GM19324 (cell line): Measurements from ENCODE around the gene CAV2.

Source experiments
- ATAC-seq: cut with Tn5 transposase; IDR thresholded peaks from one replicate; pipeline ENCODE4 v1.9.1; 2021; ENCODE audit warnings: mild to moderate bottlenecking, moderate library complexity; ENCODE audit not compliant: unreplicated experiment, low FRiP score

Gene CAV2

DNA sequence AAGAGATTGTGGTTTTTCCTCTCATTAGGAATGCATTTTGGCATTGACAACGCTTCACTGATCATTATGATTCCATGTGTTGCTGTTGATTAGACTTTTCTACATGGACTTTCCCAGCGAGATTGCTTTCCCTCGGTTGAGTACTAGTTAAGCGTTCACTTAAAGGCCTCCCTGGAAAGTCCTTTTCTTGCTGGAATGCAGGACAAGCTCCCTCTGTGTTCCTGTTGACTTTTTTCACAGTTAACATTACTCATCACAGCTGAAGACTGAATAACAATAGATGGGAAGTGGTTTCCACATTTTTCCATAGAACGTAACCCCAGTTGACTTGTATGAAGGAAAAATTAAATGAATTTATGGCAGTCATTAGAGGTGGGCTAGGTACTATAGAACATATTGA, 22.7 kb downstream of the CAV2 start:
- no peak for ATAC-seq

DNA sequence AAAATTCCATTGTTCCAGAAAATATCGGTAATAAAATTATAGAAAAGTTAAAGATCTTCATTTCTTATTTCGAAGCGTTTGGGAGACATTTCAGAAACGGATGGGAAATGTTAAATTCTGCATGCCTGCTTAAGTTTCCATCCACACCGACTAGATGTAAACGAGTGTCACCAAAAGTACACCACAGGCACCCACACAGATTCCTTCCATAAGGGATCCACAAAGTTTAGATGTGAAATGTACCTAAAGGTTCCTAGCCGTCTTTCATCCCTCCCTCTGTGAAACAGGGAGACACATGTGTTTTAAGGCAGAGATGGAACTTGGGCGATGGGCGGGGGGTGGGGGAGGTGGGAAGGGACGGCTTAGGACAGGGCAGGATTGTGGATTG, 24.7 kb downstream of the CAV2 start:
- ATAC-seq = no peak

DNA sequence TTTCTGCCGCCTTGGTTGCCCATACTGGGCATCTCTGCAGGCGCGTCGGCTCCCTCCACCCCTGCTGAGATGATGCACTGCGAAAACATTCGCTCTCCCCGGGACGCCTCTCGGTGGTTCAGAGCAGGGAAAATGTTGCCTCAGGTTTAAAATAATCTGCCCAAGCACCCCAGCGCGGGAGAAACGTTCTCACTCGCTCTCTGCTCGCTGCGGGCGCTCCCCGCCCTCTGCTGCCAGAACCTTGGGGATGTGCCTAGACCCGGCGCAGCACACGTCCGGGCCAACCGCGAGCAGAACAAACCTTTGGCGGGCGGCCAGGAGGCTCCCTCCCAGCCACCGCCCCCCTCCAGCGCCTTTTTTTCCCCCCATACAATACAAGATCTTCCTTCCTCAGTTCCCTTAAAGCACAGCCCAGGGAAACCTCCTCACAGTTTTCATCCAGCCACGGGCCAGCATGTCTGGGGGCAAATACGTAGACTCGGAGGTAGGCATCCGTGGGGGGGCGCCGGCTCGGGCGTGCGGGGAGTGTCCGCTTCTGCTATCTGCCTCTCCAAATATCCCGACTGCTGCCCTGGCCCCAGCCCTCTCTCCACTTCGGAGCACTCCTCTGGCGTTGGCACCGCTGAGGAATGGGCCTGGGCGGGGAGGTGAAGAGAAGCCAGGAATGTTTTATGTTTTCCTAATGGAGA, 25.2 kb downstream of the CAV2 start, which contains the start of gene CAV1:
TSS of gene CAV1 (plus strand) at position 428 of the 689 bp plus-strand sequence. CDS start at position 455, 27 bp downstream.
- no peak for ATAC-seq

DNA sequence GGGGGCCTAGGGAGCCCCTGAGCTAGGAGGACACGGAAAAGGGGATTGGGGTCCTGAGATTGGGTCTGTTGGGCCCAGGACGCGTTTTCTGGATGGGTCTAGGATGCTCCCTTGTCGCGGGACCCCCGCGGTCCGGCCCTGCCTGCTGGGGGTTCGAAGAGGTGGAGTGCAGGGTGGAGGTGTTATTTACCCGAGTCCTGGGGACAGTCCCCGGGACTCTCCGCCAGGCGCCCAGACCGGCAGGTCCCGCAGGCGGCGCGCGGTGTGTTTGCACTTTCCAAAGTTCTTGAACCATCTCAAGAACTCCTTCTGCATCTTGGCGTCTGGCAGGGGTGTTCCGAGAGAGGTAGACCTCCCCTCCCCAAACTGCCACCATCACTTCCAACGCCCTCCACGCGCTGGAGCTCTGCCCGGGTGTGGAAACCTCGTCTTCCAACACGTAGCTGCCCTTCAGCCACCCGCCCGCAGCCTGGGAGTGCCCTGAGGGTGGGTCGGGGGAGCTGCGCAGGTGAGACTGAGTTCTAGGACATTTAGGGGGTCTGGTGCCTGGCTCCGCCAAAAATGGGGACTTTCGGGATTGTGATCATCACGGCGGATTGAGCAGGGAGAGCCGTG, 25.9 kb downstream of the CAV2 start:
- ATAC-seq = peak; percentile 36

DNA sequence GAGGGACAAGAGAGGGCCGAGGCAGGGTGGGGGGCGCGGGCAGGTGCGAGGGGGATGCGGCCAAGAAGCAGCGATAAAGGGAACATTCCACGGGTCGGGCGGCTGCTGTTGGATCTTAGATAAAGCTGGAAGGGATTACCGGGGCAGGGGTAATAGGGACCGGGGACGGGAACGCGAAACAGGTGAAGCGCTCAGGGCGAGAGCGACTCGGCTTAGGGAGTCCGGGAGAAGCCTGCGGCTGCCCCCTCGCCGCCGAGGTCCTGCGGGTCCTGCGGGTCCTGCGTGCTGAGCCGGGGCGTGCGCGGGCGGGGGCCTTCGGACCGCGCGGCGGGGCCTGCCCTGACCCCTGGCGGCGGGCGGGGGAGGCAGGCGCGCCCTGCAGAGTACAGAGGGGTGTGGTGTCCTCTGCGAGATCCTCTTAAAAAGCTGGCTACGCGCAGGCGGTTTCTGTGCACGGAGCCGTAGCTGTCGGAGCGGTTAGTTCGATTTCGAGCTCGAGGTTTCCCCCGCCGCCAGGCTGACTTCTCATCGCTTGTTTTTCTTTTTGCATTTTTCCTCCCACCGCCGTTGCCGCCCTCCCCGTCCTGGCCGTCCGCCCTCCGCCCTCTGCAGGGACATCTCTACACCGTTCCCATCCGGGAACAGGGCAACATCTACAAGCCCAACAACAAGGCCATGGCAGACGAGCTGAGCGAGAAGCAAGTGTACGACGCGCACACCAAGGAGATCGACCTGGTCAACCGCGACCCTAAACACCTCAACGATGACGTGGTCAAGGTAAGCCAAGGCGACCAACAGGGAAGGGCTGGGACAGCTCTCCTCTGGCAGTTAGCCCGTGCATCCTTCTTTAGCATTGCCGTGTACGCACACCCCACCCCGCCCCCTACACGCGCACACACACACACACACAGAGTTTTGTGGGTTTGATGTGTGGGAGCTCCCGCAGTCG, 26.6 kb downstream of the CAV2 start:
- ATAC-seq = peak; percentile 93

DNA sequence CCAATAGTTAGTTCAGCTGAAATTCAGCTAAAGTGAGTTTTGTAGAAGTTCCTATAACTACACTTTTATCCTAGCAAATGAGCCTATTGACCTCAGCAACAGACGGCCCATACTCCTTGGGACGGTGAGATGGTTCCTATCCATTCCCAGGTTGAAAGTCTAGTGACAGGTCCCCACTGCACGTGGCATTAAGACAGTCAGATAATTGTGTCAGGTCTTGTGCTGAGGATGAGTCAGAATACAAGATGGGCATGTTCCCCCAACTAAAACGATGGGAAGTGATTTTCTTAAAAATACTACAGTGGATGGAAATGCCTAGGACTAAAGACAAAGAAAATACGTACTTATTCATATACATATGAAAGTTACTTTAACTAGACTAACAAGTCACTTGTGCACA, 27.4 kb downstream of the CAV2 start:
- ATAC-seq = no peak

DNA sequence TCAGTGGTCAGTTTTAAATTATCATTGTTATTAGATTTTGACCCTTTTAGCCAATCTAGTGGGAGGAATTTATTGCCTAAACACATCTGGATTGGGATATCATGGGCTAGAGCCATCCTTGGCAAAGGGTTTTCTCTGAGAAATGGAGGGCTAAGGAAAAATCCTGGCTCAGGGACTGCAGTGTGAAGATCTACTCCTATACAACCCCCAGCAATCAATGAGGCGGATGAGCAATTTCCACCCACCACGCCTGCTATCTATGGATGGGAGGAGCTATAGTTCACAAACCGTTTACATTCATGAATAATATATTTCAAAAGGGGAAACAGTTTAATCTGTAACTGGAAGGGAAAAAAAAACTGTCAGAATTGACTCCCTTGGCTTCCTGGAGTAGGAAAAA, 28.0 kb downstream of the CAV2 start:
- ATAC-seq = no peak

DNA sequence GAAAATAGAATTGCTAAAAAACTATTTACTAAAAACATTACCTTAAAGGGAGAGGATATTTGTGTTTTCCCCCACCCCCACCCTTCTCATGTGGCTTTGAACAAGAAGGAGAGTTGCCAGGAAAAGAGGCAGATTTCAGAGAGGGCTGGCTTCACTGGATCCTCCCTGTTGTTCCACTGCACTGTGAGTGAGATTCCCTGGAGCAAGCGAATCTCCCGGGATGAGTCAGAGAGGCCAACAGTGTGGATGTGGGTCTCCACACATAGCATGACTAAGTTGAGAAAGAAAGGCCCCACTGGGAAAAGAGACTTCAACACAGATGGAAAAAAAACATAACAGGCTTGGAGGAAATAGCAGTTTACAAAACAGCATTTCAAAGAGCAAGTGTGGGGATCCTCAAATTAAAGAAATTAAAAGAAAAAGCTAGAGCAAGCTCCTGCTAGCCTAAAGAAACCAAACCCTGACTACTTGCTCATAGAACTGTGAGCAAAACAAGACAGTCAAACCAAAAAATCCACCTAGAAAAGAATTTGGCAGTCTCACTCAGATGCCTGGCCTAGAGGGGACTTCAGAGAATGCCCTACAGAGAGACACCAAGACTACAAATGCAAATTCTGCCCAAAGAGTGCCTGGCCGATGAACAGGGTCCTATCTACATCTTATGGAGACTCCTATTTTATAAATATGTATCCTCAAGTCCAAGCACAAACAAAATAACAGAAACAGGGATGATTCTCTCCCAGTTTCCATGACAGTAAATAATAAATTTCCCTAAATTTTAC, 28.7 kb downstream of the CAV2 start:
- ATAC-seq = no peak

DNA sequence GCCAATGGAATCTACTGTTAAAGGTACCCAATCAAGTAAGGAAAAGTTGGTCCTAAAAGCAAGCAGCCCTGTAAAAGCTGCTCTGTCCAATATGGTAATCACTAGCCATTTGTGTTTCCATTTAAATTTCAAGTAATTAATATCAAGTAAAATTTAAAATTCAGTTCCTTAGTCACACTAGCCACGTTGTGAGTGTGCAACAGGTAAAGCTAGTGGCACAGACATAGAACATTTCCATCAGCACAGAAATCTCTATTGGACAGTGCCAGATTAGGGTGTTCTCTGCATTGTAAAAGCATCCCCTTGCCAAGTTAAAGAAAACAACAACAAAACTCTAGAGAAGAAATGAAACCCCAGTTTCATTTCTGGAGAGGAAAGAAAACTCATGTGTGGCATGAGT, 29.7 kb downstream of the CAV2 start:
- no peak for ATAC-seq

DNA sequence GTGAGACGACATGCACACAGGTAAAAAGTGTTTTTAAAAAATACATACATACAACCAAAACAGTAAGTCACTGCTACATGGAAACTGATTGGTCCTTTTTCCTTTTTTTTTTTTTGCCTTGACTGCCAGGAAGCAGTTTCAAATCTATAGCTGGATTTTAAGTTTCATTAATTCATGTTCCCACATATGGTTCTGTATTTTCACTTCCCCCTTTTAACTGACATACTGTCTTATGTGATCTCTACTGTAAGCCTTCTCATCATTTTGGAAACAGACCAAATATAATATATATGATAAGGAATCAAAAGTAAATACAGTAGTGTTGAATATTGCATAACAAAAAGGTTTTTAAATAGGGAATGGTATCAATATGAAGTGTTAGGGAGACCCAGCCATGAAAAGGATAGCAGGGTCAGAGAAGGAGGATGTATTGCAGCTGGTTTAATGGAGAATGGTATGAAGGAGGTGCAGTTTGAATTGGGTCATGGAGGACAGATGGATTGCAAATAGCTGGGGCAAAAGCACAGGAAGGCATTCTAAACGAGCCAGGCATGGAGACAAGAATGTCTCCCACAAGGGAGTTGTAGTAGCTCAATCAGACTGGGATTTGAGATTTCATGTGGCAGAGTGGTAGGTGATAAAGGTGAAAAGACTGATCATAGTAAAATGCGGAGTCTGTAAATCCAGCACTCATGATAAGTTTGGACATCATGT, 30.7 kb downstream of the CAV2 start:
- no peak for ATAC-seq

DNA sequence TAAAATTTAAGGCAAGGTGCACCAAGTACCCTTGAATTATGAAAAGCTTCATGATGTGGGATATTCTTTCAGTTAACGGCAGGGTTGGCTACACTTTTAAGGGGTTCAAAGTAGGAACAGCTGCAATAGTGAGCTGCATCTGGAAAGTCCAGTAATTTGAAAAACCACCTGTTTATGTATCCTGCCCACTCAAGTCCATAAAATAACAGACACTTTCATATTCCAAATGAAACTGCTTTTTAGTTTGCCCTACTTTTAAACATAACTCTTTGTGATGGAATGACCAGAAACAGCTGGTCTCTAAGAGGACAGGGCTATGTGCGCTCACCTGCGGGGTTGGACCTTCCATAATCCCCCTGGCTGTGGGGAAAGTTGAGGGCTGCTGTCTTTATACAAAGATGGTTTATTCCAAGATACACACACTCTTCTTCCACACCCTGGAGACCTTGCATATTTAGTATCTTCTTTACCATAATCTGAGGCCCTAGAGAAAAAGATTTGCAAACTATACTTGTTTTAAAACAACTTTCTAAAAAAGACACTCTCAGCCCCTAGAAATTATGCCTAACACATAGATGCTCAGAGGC, 32.7 kb downstream of the CAV2 start:
- ATAC-seq = no peak

DNA sequence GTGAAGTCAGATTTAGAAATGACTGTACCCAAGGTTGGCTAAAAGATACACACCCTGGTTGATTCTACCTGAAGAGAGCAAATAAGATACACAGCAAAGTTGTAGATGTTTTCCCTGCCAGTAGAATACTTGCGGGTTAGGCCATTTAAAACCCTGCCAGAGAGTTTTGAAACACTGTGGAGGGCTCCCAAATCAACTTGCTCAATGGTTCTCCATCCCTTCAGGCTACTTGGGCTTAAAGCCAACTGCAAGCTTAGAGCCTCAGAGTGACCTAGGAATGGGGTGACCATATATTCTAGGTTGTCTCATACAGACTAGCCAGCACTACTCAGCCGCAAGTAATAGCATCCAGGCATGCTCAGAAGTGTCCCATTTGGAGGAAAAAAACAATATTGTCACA, 35.3 kb downstream of the CAV2 start:
- ATAC-seq = no peak

DNA sequence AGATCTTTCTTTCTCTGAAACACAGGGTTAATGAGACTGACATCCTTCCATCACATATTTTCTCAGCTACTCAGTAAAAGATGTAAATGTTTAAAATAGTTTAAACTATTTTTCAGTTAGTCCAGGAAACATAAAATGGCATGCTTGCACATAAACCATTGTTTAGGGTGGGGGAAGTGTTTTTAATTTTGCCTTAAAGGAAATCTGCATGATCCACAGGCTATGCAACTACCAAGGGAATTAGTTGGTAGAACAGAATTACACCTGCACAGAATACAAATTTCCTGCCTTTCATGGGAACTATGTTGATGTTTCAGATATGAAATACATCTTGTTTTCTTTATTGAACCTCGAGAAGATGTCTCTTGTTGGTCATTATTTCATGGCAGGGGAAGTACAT, 35.9 kb downstream of the CAV2 start:
- no peak for ATAC-seq

DNA sequence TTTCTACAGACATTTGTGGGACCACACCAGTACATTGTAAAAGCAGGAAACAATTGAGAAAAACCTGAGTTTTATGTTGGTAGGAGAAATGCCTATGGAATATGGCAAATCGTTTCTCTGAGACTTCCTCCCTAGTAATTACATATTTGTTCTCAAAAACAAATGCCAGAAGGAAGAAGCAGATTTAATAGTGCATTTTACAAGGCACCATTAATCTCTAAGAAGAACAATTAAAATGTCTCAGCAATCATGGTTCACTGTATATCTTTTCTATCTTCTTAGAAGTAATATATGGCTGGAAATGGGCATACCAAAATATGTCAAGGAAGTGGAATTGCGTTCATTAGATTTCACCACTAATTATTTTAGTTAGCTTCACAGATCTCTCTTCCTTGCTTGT, 38.6 kb downstream of the CAV2 start:
- no peak for ATAC-seq

DNA sequence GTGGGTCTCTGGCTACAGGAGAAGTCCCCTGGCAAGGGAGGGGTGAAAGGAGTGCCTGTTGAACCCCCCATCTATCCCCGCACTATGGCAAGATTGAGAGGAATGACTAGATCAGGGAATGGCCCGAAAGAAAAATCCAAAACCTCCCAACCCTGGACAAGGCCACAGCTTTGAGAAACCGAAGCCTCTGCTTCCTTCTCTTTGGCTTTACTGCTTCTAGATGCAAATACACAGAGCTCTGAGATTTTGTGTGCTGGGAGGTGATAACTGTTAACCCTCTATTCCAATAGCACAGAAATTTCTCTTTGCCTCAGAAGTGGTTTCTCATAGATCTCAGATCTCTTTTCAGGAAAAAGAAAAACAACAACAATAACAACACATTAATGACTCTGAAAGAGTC, 40.3 kb downstream of the CAV2 start:
- no peak for ATAC-seq

DNA sequence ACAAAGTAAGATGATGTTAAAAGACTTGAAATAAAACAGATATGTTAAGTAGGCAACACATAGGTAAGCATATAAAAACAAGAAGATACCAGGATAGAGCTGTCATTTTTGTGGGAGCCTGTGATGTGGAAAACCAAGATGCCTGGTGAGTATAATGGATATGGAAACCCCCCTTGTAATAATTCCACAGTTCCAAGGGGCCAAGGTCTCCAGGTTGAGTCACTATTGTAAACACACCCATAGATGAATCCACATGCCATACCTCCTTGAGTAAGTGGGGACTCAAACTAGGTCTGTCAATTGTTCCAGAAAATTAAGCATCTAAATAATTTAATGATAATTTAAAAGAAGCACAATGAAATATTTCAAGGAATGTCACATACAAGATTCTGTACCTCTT, 41.2 kb downstream of the CAV2 start:
- ATAC-seq = no peak

DNA sequence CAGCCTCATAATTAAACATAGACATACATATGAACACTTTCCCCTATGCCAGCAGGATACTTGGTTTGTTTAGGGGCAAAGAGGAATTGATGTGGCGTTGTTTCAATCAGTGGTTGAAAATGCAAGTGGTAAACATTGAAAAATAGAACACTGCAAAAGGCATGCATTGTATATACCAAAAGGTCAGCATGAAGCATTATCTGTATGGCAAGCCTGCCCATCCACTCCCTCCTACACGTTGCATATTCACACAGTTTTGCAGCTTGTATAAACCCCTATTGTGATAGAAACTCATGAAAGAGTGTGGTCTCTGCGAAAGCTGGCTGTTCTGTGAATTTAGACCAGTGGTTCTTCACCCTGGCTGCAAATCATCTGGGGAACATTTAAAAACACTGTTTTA, 42.4 kb downstream of the CAV2 start:
- ATAC-seq = no peak

DNA sequence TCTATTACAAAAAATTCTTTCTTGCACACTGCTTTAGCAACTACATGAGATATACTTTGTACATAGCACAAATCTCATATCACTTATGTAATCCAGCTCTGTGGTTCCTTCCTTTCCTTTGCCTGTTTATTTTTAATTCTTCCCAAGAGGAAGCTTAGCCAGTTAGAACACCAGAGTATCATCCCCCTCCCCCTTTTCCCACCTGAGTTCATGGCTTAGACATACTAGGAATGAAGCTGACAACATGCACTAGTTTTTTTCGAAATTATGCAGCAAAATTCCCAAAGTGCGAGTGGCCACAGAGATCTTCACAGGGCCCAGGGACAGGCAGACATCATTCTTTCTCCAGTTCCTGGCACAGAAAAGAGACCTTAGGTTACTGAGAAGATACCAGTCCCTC, 43.1 kb downstream of the CAV2 start:
- ATAC-seq = no peak

DNA sequence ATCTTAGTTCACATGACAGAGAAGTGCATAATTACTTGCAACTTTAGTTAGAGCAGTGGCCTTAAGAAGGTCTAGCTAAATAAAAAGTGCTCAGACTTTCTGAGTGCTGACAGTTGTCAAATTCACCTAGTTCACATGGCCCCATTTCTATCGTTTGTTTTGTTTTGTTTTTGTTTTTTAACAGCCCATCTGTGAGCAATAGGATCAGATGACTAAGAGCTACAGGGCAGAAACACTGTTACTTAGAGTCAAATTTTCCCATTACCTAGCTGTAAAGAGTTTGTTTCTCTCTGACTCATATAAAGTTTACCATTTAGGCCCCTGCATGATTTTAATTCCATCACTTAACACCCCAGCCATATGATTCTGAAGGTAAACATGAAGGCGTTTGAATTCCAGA, 44.1 kb downstream of the CAV2 start:
- ATAC-seq = no peak

DNA sequence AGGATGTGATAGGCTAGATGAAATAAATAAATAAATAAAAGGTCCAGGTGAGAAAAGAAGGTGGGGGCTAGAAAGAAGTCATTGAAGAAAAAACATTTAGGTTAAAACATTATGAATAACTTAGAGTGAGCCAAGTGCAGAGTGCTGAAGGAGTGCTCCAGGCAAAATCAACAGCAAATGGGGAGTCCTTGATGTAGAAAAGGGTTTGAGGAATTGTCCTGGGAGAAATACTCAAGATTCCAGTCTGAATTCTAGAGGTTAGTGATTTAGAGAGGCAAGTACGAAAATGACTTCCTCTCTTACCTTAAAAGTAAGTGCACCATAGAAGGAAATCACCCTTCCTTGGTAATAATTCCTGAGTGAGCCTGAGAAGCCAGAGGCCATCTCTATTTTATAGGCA, 44.9 kb downstream of the CAV2 start:
- ATAC-seq = no peak
